PC-3 (cell line): ENCODE measurements around the gene S100P.
A peak's percentile ranks its signal among the peaks of the same experiment; 100 is the strongest.

ENCODE experiments used
- EZH2 ChIP-seq: fragments of 300-600 bp; sonication (generic); IDR thresholded peaks from one replicate; pipeline ENCODE4 v1.6.1; 2017; ENCODE audit warnings: antibody characterized with exemption, mild to moderate bottlenecking, low read length; ENCODE audit not compliant: unreplicated experiment
- EZH2phosphoT487 ChIP-seq: fragments of 300-600 bp; sonication (generic); IDR thresholded peaks from 2 replicates; pipeline ENCODE4 v1.6.1; 2018; ENCODE audit warnings: mild to moderate bottlenecking, antibody characterized with exemption, low read length, borderline replicate concordance
- TF ChIP-seq, protein P1 (sequence below): fragments of 300-600 bp; sonication (generic); conservative IDR thresholded peaks from 2 replicates; pipeline ENCODE4 v1.5.1; 2017; ENCODE audit warnings: antibody characterized with exemption, low read depth, mild to moderate bottlenecking, low read length

DNA sequence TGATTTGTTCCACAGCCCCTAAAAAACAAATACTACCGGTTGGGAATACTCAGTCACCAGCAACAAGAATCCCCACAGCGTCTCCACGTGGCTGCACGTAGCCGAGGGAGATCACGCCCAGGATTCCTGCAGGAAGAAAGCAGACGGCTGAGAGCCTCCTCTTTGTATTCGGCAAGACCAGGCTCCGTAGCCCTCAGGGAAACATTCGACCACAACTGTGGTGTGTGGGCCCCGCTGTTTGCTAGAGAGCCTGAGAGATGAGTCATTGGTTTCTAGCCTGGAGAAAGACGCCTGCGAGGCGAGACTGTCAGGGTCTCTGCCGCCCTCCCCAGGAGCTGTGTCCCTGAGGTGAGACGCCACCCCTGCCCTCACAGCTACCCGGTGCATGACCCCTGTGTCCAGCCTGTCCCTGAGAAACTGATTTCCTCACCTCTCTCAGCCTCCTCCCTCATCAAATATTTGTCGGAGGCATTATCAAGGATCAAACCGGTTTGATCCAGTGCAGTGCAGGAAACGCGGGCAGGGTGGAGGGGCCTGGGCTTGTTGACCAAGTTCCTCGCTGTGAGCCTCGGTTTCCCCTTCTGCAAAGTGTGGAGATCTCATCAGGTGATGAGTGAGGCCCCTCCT lies 4.7 kb upstream of the S100P start:
- TF ChIP-seq, protein P1, sequence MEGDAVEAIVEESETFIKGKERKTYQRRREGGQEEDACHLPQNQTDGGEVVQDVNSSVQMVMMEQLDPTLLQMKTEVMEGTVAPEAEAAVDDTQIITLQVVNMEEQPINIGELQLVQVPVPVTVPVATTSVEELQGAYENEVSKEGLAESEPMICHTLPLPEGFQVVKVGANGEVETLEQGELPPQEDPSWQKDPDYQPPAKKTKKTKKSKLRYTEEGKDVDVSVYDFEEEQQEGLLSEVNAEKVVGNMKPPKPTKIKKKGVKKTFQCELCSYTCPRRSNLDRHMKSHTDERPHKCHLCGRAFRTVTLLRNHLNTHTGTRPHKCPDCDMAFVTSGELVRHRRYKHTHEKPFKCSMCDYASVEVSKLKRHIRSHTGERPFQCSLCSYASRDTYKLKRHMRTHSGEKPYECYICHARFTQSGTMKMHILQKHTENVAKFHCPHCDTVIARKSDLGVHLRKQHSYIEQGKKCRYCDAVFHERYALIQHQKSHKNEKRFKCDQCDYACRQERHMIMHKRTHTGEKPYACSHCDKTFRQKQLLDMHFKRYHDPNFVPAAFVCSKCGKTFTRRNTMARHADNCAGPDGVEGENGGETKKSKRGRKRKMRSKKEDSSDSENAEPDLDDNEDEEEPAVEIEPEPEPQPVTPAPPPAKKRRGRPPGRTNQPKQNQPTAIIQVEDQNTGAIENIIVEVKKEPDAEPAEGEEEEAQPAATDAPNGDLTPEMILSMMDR = 0 out of 2 replicates have a peak, but pooled peaks have one; percentile 28
- no peak for TF ChIP-seq EZH2
- TF ChIP-seq EZH2phosphoT487 = no peak
